ENCODE measurements around the gene EIF4G3.

DNA sequence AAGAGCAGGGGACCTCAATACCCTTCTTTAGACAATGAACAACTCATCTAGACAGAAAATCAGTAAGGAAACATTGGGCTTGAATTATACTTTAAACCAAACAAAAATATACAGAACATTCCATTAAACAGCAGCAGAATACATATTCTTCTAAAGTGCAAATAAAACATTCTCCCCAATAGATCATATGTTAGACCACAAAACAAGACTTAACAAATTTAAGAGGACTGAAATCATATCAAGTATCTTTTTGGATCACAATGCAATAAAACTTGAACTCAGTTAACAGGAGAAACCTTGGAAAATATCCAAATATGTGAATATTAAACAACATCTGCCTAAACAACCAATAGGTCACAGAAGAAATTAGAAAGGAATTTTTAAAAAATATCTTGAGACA is 341.9 kb downstream of the EIF4G3 start:
- TF ChIP-seq, protein P1, sequence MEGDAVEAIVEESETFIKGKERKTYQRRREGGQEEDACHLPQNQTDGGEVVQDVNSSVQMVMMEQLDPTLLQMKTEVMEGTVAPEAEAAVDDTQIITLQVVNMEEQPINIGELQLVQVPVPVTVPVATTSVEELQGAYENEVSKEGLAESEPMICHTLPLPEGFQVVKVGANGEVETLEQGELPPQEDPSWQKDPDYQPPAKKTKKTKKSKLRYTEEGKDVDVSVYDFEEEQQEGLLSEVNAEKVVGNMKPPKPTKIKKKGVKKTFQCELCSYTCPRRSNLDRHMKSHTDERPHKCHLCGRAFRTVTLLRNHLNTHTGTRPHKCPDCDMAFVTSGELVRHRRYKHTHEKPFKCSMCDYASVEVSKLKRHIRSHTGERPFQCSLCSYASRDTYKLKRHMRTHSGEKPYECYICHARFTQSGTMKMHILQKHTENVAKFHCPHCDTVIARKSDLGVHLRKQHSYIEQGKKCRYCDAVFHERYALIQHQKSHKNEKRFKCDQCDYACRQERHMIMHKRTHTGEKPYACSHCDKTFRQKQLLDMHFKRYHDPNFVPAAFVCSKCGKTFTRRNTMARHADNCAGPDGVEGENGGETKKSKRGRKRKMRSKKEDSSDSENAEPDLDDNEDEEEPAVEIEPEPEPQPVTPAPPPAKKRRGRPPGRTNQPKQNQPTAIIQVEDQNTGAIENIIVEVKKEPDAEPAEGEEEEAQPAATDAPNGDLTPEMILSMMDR (IDR thresholded peaks at IDR 0.05; ENCODE audit: low read length) = no peak
- TF ChIP-seq EZH2 (optimal IDR thresholded peaks at IDR 0.05; ENCODE audit: low read depth, low read length) = no peak
- TF ChIP-seq EZH2phosphoT487 (IDR thresholded peaks at IDR 0.05; ENCODE audit: low read length) = no peak
